ENCODE measurements around the gene HES4. TPM values are rescaled to one million over a fixed set of nuclear protein-coding genes. Genes with fewer than 3 reads are reported as not detected.

HES4 gene
- total RNA-seq, 1 experiment from 2014 or later = 145 TPM

- TF ChIP-seq POLR2AphosphoS5 (IDR thresholded peaks at IDR 0.05; ENCODE audit: low read depth, low read length) = no peak
- H3K27me3 ChIP-seq (ENCODE audit: insufficient read depth, low read length) = no peaks in the 10 kb centered on the region
- ChIA-PET POLR2A (no interaction called here), RAD21 (ENCODE audit: low non-redundant PET in 1 of 2, low total read pairs in 2 of 2, uncharacterized antibody in 2 of 2, unreplicated experiment in 2 of 2) (no interaction called here), CTCF (no interaction called here)
- intact Hi-C loops (cut with micrococcal nuclease) = no loop called here
- no peaks in the 10 kb centered on the region for H3K9me3 ChIP-seq (ENCODE audit: control insufficient read depth in 1 of 2, insufficient read depth in 1 of 2, low read depth in 1 of 2, low read length in 2 of 2)
- BruUV-seq (replicated peaks) = no TSS peak
- no peak overlapping the region for H3K4me2 ChIP-seq (ENCODE audit: low read length)
- no peak overlapping the region for H2AFZ ChIP-seq (ENCODE audit: low read depth, low read length, poor library complexity, severe bottlenecking)
- H3K4me3 ChIP-seq (replicated peaks in 1 of 2; ENCODE audit: low read depth in 1 of 2, low read length in 2 of 2) = no peak overlapping the region
- H3K9ac ChIP-seq (ENCODE audit: low read length) = no peak overlapping the region
- H3K36me3 ChIP-seq (ENCODE audit: control insufficient read depth in 1 of 2, insufficient read depth in 2 of 2, low read length in 2 of 2) = peaks cover 0 to 23% of the 10 kb centered on the region in 2 experiments; a peak in 2 of 4 replicates
- no peak overlapping the region; the same call in 1 of the 2 replicates for H3K27ac ChIP-seq (ENCODE audit: low read depth, low read length)
- H3K4me1 ChIP-seq (ENCODE audit: control insufficient read depth in 1 of 2, insufficient read depth in 2 of 2, low read length in 2 of 2) = peaks cover 33 to 52% of the 10 kb centered on the region in 2 experiments
- H3K9me2 ChIP-seq (ENCODE audit: insufficient read depth) = no peaks in the 10 kb centered on the region
- H4K20me1 ChIP-seq (ENCODE audit: insufficient read depth) = no peaks in the 10 kb centered on the region
- ATAC-seq (no peak), DNase-seq (ENCODE audit: low read depth, low spot score) (no peak)
- H3K79me2 ChIP-seq (ENCODE audit: insufficient read depth, low read length) = peaks cover 78% of the 10 kb centered on the region
These were observed 25.8 kb upstream of the HES4 start for GRCh38 chr1:1025730-1026129.

DNA sequence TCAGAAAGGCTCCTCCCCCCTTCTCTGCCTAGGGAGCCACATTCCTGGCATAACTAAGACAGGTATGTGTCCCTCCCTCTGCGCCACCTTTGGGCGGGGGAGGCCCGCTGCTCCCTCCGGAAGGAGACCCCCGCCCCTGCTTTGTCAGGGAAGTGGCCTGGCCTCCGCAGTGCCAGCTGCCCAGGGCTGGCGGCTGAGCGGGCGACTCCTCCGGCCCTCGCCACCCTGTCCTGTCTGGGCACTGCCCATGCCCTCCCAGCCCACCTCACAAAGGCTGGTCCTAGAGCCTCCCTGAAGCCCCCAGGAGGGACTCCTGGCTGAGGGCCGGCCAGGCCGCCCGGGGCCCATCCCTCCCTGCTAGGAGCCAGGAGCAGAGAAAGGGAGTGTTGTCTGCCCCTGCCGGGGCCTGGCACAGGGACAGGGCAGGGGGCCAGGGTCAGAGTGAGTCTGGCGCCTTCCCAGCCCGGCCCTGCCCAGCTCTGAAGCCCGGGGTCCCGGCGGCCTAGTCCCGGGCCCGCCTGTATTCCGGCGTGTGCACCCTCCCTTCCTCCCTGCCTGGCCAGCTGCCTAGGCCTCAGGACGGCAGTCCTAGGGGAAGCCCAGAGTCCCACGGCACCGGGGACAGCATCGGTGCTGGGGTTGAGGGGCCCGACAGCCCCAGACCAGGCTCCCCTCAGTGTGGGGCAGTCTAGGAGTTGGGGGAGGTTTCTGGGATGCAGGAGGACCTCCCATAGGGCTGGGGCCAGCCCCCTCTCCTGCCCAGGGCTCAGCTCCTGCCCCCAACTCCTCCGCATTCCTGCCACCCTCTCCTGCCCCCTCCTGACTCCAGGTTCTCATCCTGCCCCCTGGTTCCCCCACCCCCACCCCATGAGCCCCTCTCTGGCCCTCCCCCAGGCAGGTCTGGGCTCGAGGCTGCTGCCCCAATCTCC lies 25.1 kb upstream of the HES4 start:
- BruUV-seq (replicated peaks) = no TSS peak
- peak overlapping the region; percentile 87 for H3K27ac ChIP-seq (ENCODE audit: low read depth, low read length)
- intact Hi-C loops (cut with micrococcal nuclease) = no loop called here
- H3K4me2 ChIP-seq (ENCODE audit: low read length) = peak overlapping the region; percentile 98
- no peaks in the 10 kb centered on the region for H3K9me3 ChIP-seq (ENCODE audit: control insufficient read depth in 1 of 2, insufficient read depth in 1 of 2, low read depth in 1 of 2, low read length in 2 of 2)
- no peaks in the 10 kb centered on the region for H3K27me3 ChIP-seq (ENCODE audit: insufficient read depth, low read length)
- ChIA-PET CTCF (no interaction called here), RAD21 (ENCODE audit: low non-redundant PET in 1 of 2, low total read pairs in 2 of 2, uncharacterized antibody in 2 of 2, unreplicated experiment in 2 of 2) (no interaction called here), POLR2A (no interaction called here)
- no peaks in the 10 kb centered on the region for H3K9me2 ChIP-seq (ENCODE audit: insufficient read depth)
- H4K20me1 ChIP-seq (ENCODE audit: insufficient read depth) = no peaks in the 10 kb centered on the region
- ATAC-seq (peak; percentile 70), DNase-seq (ENCODE audit: low read depth, low spot score) (peak; percentile 51)
- H2AFZ ChIP-seq (ENCODE audit: low read depth, low read length, poor library complexity, severe bottlenecking) = no peak overlapping the region
- H3K9ac ChIP-seq (ENCODE audit: low read length) = peak overlapping the region; percentile 67
- H3K36me3 ChIP-seq (ENCODE audit: control insufficient read depth in 1 of 2, insufficient read depth in 2 of 2, low read length in 2 of 2) = peaks cover 0 to 23% of the 10 kb centered on the region in 2 experiments; a peak in 2 of 4 replicates
- peaks cover 80% of the 10 kb centered on the region for H3K79me2 ChIP-seq (ENCODE audit: insufficient read depth, low read length)
- peak; percentile 12; the same call in 1 of the 2 replicates for TF ChIP-seq ZFX (IDR thresholded peaks at IDR 0.05)
- peak; percentile 19 for TF ChIP-seq YY1 (IDR thresholded peaks at IDR 0.05; ENCODE audit: extremely low read depth, insufficient replicate concordance, low read depth, low read length)
- no peak for TF ChIP-seq POLR2A (IDR thresholded peaks at IDR 0.05; ENCODE audit: borderline replicate concordance, extremely low read depth, insufficient read depth, insufficient read length)
- peak; percentile 39; the same call in 1 of the 2 replicates for TF ChIP-seq POLR2AphosphoS5 (IDR thresholded peaks at IDR 0.05; ENCODE audit: low read depth, low read length)
- no peak for TF ChIP-seq EZH2phosphoT487 (IDR thresholded peaks at IDR 0.05; ENCODE audit: borderline replicate concordance)
- peak; percentile 76 for TF ChIP-seq SP1 (IDR thresholded peaks at IDR 0.05; ENCODE audit: low read depth)
- peak; percentile 76 for TF ChIP-seq EGR1 (IDR thresholded peaks at IDR 0.05; ENCODE audit: low read depth)
- H3K4me3 ChIP-seq (replicated peaks in 1 of 2; ENCODE audit: low read depth in 1 of 2, low read length in 2 of 2) = peak overlapping the region in 1 of 2 experiments; percentile 40; a peak in 3 of 4 replicates
- peaks cover 33 to 52% of the 10 kb centered on the region in 2 experiments for H3K4me1 ChIP-seq (ENCODE audit: control insufficient read depth in 1 of 2, insufficient read depth in 2 of 2, low read length in 2 of 2)

Data from HCT116 (cell line).